Measurements from ENCODE around the gene CREG2.

DNA sequence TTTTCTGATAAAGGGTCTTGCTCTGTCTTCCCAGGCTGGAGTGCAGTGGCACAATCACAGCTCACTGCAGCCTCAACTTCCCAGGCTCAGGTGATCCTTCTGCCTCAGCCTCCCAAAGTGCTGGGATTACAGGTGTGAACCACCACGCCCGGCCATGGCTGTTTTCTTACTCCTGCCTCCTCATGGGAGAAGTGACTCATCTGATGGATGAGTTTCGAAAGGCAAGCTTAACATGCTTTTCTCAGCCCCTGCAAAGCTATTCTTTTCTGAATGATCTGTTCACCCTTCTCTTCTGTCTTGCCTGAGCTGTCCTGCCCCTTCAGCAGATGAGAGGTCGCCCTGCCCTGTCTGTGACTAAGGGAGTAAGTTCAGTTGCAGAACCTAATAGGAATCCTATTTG lies 929 bp upstream of the CREG2 start:
- TF ChIP-seq POLR2A (IDR thresholded peaks at IDR 0.05), result no peak
- TF ChIP-seq, protein P1, sequence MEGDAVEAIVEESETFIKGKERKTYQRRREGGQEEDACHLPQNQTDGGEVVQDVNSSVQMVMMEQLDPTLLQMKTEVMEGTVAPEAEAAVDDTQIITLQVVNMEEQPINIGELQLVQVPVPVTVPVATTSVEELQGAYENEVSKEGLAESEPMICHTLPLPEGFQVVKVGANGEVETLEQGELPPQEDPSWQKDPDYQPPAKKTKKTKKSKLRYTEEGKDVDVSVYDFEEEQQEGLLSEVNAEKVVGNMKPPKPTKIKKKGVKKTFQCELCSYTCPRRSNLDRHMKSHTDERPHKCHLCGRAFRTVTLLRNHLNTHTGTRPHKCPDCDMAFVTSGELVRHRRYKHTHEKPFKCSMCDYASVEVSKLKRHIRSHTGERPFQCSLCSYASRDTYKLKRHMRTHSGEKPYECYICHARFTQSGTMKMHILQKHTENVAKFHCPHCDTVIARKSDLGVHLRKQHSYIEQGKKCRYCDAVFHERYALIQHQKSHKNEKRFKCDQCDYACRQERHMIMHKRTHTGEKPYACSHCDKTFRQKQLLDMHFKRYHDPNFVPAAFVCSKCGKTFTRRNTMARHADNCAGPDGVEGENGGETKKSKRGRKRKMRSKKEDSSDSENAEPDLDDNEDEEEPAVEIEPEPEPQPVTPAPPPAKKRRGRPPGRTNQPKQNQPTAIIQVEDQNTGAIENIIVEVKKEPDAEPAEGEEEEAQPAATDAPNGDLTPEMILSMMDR (IDR thresholded peaks at IDR 0.05), result no peak

Measured in Peyer's patch (tissue), 4 donors.